COLO829 (cell line): ENCODE data around the gene OR10C1.

ENCODE experiments used
- DNase-seq: peaks from one replicate; pipeline ENCODE4 v3.0.0; 2012; ENCODE audit warnings: low spot score

Gene OR10C1

GRCh38 chr6:29477923-29478450 lies 38.9 kb downstream of the OR10C1 start:
- DNase-seq = no peak

DNA sequence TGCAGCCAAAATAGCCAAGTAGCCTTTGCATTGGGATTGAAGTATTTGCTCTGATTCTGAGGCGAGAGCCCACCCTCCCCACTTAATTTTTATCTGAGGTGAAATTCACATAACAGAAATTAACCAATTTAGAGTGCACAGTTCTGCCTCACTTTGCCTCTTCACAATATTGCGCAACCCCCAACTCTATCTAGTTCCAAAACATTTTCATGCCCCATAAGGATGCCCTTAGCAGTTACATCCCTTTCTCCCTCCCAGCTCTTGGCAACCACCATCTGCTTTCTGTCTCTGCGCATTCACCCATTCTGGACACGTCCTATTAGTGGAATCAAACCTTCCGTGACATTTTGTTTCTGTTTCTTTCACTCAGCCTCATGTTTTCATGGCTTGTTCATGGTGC lies 39.6 kb downstream of the OR10C1 start:
- DNase-seq = no peak

DNA sequence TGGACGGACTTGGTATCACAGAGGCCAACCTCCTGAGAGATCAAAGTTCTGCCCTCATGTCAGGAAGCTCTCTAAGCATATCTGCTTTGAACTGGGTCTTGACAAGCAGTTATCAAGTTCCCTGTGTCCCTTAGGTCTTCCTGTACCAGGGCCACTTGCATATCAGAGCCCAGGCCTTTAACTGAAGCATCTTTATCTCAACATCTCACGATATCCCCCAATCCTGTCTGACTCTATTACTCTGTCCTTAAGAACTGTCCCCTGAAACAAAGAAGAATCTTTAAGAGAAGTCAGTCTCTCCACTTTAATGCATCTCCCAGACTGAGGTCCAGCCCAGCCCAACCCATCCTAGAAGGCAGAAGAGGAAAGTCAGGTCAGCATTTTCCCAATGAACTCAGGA lies 40.5 kb downstream of the OR10C1 start:
- no peak for DNase-seq

- DNase-seq = no peak
Measured at GRCh38 chr6:29483186-29483585, 44.1 kb downstream of the OR10C1 start.

GRCh38 chr6:29483735-29484134 lies 44.6 kb downstream of the OR10C1 start:
- no peak for DNase-seq

- DNase-seq = no peak
Measured at GRCh38 chr6:29486577-29486976, 47.5 kb downstream of the OR10C1 start.

DNA sequence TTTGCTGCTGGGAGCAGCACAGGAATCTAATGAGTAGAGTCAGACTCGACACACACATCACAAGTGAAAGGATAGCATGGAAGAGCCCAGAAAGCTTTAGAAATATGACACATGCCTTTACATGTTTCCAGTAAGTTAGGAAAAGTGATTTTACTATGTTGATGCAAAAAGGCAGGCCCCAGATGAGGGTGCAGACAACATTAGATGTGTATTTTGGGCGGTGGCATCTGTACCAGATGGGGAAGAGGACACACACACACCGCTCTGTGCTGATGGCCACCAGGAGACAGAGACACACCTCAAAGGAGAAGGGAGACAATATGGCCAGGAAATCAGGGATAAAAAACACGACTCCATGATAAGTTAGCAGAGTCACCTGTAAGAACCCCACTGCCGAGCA lies 48.0 kb downstream of the OR10C1 start:
- no peak for DNase-seq

- DNase-seq = no peak
Measured at GRCh38 chr6:29487660-29488059, 48.6 kb downstream of the OR10C1 start, which contains the start of gene MAS1L. MAS1L (minus strand) TSS chr6:29487956; CDS start chr6:29487902, 54 bp downstream.

- DNase-seq = no peak
Measured at GRCh38 chr6:29488874-29489273, 49.8 kb downstream of the OR10C1 start.

DNA sequence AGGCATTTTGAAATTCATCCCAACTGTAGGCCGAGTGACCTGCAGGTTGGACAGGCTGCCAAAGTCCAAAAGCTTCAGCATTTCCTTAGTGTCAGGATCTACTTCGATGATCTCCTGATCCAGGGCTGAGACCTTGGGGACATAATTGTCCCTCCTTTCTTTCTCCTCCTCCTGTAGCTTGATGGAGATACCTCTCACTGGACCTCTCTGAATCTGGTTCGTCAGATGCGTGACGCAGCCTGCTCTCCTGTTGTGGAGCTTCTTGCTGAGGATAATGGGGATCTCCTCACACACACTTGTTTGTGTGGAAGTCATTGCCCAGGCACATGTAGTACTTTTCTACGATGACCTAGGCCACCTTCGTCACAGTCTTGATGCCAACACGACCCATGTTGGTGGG lies 50.2 kb downstream of the OR10C1 start:
- no peak for DNase-seq

- no peak for DNase-seq
Measured at GRCh38 chr6:29490055-29490454, 50.9 kb downstream of the OR10C1 start.

DNA sequence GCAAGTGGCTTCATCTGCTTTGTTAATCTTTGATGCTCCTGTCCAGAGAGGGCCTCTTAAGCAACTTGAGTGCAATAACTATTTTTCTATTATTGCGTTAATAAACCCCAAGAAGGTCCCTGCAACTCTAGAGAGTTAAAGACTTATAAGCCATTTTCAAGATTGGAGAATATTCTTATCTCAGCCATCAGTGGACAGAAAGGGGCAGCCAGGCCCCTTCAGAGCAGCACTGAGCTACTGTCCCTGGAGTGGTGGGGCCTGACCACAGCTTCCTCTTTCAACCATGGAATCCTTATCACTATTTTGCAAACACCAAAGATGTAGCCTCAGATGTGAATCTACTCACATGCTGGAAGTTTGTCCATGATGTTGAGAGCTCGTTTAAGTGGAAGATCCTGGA lies 51.4 kb downstream of the OR10C1 start:
- no peak for DNase-seq
